Skeletal muscle cell (primary cell): Measurements from ENCODE around the gene FIGNL2.
"Not testable (repeated sequence)": the region's sequence is repeated elsewhere in the genome, so short reads cannot be mapped to it uniquely, and the experiment has no call there.

ENCODE experiments used
- DNase-seq: peaks from one replicate; pipeline ENCODE4 v3.0.0-alpha.2; 2010; ENCODE audit warnings: low read depth
- H3K4me3 ChIP-seq: 2 replicates; pipeline ENCODE4 v1.5.1; 2011; ENCODE audit warnings: low read depth, mild to moderate bottlenecking, control low read depth, low read length, moderate library complexity

FIGNL2 gene

GRCh38 chr12:51840966-51841365 is 7.6 kb downstream of the FIGNL2 start:
- no peak overlapping the region for H3K4me3 ChIP-seq
- no peak for DNase-seq

DNA sequence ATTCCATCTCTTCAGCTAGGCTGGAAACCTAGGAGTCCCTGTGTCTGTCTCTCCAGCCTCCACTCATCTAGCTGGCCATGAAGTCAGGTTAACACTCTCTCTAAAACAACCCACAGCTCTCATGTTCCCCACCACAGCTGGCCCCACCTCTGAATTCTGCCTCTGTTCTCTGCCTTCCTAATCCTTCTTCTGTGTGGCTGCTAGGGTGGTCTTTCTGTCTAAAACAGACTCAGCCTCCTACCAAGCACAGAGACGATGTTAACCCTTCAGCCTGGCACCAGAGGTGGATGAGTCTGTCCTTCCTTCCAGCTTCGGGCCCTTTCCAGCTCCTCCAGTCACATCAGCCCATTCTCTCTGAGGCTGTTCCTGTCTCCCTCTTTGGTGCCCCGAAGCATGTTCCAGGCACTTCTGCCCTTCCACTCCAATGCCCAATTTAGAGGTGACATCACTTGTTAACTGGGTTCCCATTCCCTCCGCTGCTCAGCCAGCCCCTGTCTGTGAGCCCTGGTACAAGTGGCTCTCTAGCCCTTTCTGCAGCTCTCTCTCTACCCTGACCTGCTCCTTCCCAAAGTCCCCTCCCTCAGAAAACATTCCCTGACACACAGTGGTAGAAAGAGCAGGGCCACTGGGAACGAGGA is 9.1 kb downstream of the FIGNL2 start:
- no peak overlapping the region for H3K4me3 ChIP-seq
- no peak for DNase-seq

- H3K4me3 ChIP-seq: no peak overlapping the region
- no peak for DNase-seq
Observed at GRCh38 chr12:51838762-51839161, 9.8 kb downstream of the FIGNL2 start.

DNA sequence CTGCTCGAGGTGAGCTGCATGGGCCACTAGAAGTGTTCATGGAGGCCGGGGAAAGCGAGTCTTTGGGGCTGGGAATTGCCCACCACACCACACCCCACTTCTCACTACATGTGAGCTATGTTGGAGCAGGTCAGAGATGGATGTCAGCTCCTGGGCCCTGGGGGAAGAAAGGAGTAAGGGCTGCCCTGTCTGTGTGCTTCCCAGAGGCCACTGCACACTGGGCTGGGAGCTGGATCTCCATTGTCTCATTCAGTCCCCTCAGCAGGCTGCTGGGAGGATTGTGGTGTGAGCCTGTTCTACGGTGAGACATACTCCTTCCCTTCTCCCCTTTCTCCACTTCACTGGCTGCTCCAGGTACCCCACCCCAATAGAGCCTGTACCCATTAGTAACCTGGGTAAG is 10.5 kb downstream of the FIGNL2 start:
- no peak for DNase-seq
- no peak overlapping the region for H3K4me3 ChIP-seq

DNA sequence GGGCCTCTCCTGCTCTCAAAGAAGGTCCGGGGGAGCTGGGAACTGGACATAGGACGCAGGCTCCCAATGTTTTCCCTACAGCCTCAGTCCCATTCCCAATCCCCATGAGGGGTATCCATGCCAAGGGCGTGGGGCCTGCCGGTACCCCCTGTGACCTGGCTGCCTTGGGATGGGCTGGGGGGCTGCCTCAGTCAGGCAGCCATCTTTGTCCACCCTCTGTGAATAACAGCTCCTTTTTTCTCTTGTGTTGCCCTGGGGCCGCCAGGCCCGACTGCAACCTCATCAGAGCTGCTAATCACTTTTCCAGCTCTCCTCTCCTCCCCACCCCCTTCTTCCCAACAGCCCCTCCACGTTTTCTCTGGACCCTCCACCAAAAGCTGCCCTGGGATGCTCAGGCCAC is 11.2 kb downstream of the FIGNL2 start:
- no peak overlapping the region for H3K4me3 ChIP-seq
- no peak for DNase-seq

DNA sequence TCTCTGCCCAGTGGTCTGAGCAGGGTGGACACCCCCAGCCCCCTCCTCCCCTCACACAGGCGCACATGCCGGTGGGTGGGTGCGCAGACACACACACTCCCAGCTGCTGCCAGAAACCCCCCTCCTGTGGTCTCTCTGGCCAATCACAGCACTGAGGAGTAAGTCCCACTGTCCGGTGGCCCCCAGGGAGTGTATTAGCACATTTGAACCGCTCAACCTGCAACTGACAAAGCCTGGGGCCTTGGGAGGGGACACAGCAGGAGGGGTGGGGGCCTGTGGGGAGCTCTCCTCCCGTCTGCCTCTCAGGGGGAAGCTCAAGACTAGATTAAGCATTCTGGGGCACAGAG is 11.7 kb downstream of the FIGNL2 start:
- no peak overlapping the region for H3K4me3 ChIP-seq
- no peak for DNase-seq

DNA sequence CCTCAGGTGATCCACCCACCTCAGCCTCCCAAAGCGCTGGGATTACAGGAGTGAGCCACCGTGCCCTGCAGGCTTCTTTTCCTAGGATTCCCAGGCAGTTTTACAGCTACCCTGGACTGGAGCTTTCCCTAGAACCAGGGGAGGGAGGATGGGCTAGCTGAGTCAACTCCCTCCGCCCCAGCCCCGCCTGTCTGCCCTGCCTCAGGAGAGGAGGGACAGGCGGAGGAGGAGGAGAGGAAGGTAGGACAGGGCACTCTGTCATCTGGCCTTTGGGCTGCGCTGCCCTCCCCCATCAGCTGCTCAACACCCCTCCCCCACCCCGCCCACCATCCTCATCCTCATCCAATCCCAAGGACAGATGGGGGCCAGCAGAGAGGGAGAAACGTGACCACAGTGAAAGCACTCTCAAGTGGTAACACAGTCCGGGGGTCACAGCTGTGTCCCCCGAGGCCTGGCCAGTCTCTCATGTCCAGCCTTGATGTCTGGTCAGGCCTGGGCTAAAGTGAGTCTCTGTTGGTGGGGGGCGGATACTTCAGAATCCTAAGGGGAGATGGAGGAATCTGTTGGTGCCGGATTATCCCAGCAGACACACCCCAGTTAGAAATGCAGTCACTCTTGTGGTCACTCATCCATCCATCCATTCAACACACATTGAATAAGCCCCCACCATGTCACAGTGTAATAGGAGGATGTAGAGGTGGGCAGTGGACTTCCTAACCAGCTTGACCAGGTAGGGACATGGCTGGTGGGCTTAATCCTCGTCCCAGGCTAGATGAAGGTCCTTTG is 12.3 kb downstream of the FIGNL2 start:
- DNase-seq: no peak
- no peak overlapping the region for H3K4me3 ChIP-seq

- no peak overlapping the region for H3K4me3 ChIP-seq
- no peak for DNase-seq
Observed at GRCh38 chr12:51834411-51834810, 14.1 kb downstream of the FIGNL2 start.

GRCh38 chr12:51833448-51834227 is 14.9 kb downstream of the FIGNL2 start:
- no peak for DNase-seq
- H3K4me3 ChIP-seq: no peak overlapping the region

GRCh38 chr12:51832354-51833107 is 16.0 kb downstream of the FIGNL2 start:
- no peak for DNase-seq
- no peak overlapping the region for H3K4me3 ChIP-seq

DNA sequence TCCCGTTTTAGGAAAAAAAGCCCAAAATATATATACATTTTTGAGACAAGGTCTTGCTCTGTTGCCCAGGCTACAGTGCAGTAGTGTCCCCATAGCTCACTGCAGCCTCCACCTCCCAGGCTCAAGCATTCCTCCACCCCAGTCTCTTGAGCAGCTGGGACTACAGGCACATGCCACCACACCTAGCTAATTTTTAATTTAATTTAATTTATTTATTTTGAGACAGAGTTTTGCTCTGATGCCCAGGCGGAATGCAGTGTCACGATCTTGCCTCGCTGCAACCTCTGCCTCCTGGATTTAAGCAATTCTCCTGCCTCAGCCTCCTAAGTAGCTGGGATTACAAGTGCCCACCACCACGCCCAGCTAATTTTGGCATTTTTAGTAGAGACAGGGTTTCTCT is 16.7 kb downstream of the FIGNL2 start:
- not testable (repeated sequence) for H3K4me3 ChIP-seq, DNase-seq

DNA sequence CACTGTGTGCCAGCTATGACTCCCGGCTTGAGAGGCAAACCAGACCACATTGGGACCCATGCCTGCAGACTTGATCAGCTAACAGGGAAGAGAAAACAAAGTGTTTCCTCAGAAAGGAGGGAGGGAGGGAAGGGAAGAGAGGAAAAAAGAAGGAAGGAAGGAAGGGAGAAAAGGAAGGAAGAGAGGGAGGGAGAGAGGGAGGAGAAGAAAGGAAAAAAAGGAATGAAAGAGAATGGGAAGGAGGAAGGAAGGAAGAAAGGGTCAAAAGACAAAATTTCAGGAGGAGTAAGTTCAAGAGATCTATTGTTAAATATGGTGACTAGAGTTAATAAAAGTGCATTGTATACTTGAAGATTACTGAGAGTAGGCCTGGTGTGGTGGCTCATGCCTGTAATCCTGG is 18.9 kb downstream of the FIGNL2 start:
- H3K4me3 ChIP-seq: no peak overlapping the region
- DNase-seq: no peak

- H3K4me3 ChIP-seq: no peak overlapping the region
- DNase-seq: no peak
Observed at GRCh38 chr12:51829011-51829481, 19.5 kb downstream of the FIGNL2 start.

DNA sequence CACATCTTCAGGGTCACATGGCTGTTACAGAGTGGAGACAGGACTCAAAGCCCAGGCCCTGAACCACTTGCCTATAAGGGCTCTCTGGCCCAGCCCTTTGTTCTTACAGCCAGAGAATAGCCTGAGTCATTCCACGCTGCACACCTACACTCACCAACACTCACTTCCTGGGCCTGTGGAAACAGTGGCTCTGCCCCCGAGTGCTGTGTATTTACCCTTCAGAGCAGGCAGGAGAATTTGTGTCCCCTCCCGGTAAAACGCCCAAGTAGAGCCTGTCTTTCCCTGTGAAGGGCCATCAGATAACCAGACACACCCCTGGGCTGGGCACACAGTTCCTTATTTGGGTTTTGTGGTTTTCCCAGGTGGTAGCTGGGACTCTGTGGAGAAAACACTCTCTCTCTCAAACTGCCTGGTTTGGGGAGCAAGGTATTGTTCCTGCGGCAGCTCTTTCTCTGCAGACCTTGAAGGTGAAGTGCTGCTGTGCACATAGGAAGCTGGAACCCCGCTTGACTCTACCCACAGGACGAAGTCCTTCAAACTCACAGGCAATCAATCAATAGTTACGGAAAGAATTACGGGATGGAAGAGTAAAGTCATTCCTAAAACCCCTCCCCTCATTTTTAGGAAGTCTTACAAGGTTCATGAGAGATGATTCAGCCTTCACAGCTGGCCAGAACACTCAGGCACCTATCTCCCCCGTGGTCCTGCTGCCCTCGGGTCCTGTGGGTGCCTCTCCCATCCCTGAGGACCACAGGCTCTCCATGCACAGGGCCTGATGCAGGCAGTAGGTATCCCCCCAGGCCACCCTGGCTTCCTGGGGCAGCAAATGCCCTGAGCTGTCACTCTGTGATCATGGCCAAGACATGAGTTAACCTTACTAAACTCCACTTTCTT is 20.3 kb downstream of the FIGNL2 start:
- no peak overlapping the region for H3K4me3 ChIP-seq
- no peak for DNase-seq

GRCh38 chr12:51826881-51827280 is 21.6 kb downstream of the FIGNL2 start:
- DNase-seq: no peak
- no peak overlapping the region for H3K4me3 ChIP-seq

DNA sequence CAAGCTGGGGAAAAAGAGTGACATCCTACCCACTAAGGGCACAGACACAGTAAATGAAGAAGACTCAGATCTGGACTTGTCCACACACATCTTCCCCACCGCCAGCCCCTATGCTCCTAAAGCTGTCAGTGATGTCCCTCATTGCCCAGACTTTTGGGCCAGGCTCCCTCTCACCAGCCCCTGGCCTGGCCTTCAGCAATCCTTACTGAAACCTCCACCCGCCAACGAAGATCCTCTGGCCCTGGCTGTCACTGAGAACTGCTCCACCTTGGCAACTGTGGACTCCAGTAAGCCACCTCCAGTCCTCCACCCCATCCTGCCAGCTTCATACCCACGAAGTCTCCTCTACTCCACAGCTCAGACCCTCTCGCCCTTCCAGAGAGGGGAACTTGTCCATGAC is 23.3 kb downstream of the FIGNL2 start:
- H3K4me3 ChIP-seq: no peak overlapping the region
- no peak for DNase-seq

GRCh38 chr12:51823875-51824565 is 24.5 kb downstream of the FIGNL2 start:
- no peak for DNase-seq
- H3K4me3 ChIP-seq: no peak overlapping the region

GRCh38 chr12:51822956-51823355 is 25.6 kb downstream of the FIGNL2 start:
- DNase-seq: no peak
- H3K4me3 ChIP-seq: no peak overlapping the region
